HG02840 (cell line): ENCODE data around the gene TAP2.
"Not testable (repeated sequence)": the region's sequence is repeated elsewhere in the genome, so short reads cannot be mapped to it uniquely, and the experiment has no call there.

Source experiments
- ATAC-seq: cut with Tn5 transposase; IDR thresholded peaks from one replicate; pipeline ENCODE4 v1.9.1; 2021; ENCODE audit warnings: mild to moderate bottlenecking, moderate library complexity, moderate number of reproducible peaks; ENCODE audit not compliant: unreplicated experiment, low FRiP score

The TAP2 gene

DNA sequence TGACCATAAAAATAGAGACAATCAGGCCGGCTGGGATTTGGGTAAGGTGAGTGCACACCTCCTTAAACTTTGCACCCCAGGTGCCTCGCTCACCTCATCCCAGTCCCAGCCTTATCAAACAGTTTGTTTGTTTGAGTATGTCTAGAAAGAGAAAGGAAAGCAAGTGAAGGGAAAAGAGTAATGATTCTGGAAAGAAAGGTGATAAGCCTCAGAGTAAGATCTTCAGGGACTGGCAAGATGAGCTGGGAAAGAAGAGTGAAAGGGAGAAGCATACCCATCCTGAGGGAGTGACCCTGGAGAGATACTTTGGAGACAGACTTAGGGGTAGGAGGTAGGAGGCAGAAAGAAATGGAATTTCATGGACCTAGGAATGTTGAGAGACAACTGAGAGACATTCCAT, 1.7 kb downstream of the TAP2 start:
- no peak for ATAC-seq

DNA sequence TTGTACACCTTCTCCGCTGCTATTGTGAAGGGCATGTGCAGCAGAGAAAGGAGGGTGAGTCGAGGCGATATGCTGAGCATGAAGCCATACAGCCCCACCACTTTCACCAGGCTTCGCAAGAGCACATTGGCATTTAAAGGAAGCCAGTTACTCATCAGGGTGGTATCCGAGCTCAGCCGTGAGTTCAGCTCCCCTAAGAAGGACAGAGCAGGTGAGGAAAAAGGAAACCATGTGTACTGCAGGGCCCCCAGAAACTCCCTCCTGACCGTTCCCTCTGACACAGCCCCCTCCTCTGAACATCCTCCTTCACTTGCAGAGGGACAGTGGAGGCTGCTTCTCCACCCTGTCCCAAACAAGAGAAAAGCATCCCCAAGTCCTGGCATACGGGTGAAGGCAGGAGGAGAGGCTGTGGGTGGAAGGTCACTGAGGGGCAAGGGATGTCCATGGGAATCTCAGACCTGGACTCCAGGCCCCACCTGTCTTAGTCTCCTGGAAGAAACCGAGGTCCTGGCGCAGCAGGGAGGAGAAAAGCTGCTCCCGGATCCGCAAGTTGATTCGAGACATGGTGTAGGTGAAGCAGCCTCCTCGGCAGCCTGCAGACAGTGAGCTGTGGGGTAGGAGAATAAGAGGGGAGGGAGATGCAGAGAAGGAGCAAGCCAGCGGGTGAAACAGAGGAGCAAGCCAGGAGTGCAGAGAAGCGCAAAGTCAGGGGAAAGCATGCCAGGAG, 3.2 kb downstream of the TAP2 start:
- no peak for ATAC-seq

- no peak for ATAC-seq
Observed at GRCh38 chr6:32833664-32834063, 4.9 kb downstream of the TAP2 start.

DNA sequence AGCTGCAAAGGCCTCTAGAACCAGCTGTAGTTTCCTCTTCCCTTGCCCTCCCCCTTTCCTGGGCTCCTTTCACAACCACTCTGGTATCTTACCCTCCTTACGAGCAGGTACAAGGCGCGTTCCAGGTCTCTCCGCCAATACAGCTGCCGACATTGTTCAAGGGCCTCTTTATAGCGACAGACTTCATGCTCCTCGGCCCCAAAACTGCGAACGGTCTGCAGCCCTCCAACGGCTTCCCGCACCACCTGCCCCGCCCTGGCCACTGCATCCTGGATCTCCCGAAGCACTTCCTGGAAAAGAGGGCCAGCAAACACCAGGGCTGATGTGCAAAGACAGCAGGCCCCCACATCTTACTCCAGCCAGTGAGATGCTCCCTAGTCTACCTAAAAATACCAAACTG, 6.0 kb downstream of the TAP2 start:
- no peak for ATAC-seq

DNA sequence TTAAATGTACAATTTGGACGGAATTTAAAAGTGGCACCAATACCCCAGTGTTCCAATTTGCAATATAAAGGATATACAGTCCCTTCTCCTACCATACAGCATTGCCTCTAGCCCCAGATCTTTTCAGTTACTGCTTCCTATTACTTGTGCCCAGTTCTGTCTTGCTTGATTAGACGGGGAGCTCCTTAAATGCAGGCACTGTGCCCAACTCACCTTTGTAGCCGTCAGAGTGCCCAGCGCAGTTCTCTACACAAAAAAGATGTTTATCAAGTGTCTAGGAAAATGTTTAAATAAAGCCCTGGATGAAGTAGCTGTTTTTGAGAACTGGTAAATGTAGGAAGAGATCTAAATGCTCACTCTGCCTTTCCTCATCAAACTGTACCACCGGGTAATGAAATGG, 7.6 kb downstream of the TAP2 start:
- no peak for ATAC-seq

DNA sequence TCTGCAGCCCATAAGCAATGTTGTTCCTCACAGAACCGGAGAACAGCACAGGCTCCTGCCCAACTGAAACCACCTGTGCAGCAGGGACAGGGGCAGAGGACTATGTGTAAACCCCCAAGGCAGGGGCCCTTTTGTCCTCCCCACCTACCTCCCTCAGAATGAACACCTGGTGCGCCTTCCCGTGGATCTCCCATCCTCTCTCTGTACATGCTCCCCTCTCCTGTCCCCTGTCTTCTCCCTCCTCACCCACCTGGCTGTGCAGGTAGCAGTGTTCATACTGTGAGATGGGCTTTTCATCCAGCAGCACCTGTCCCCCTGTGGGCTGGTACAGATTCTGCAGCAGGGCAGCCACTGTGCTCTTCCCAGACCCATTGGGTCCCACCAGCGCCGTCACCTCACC, 8.5 kb downstream of the TAP2 start:
- no peak for ATAC-seq

DNA sequence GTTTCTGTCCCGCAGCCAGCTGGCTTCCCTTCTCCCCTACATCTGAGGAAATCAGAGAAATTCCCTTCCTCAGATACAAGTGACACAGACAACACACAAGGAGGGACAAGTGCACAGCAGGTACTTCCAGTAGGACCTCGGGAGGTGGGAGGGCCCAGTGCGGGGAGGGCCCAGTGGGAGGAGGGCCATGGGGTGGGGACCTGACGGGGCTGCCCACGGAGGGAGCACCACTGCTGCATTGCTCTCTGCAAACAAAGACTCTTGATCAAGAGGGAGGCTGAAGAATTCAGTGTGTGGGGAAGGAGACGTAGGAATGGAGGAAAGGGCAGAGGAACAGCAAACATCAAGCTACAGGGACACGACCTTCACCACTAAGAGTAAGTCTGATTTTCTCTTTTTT, 9.0 kb downstream of the TAP2 start:
- no peak for ATAC-seq

DNA sequence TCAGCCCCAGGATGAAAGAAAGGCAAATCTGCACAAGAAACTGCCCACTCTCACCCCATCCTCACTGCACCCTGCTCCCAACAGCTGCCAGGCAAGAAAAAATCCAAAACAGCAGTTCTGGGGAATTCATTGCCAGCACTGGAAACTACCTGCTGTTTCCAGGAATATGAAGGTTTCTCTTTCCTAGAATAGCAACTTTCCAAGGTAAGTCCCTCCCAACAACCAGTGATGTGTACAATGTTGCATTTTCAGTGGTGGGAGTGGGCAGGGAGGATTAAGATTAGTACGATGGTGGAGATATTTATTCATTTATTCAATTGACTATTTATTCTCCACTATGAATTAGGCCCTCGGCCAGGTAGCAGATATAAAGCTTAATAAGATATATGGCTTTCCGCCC, 11.5 kb downstream of the TAP2 start:
- ATAC-seq = no peak

- ATAC-seq = no peak
Observed at GRCh38 chr6:32825966-32826365, 12.6 kb downstream of the TAP2 start.

GRCh38 chr6:32819729-32820128, 18.8 kb downstream of the TAP2 start:
- ATAC-seq = no peak

DNA sequence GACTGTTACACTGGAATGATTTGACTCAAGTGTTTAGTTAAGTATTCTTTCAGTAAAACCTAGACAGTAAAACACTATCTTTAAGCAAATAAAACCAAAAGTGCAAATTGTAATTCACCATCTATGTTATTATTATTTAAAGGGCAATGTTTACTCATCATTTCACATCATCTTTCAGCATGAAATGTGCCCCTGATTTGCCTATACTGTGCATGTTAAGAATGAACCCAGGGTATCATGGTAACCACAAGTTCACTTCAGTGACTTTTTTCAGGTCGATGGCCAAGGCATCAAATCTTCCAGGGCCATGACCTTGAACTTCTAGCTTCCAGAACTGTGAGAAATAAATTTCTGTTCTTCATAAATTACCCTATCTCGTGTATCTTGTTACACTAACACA, 19.7 kb downstream of the TAP2 start:
- no peak for ATAC-seq

DNA sequence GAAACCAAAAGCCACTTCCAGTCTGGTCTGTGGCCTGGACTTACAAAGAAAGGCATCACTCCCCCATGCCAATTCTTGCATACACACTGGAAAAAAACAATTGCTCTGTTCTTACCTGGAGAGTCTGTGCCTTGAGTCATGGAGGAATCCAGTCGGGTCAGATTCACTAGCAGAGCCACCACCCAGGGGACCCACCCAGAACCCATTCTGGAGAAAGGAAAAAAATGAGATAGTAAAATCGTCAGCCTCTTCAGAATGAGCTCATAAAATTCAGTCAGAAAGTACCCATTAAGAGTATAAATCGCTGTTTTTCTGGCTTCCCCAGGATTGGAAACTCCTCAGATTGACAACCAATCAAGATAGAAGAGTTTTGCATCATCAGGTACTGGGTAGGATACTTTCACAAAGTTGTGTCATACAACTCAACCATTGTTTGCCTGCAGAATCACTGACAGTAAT, 21.8 kb downstream of the TAP2 start, which contains the start of gene HLA-DOB:
Gene HLA-DOB, minus strand, starts transcription at position 257 of the 459 bp plus-strand sequence. Its CDS starts 51 bp downstream, at position 206.
- peak; percentile 42 for ATAC-seq

GRCh38 chr6:32815996-32816395, 22.5 kb downstream of the TAP2 start:
- peak; percentile 46 for ATAC-seq

- no peak for ATAC-seq
Observed at GRCh38 chr6:32815115-32815514, 23.4 kb downstream of the TAP2 start.

DNA sequence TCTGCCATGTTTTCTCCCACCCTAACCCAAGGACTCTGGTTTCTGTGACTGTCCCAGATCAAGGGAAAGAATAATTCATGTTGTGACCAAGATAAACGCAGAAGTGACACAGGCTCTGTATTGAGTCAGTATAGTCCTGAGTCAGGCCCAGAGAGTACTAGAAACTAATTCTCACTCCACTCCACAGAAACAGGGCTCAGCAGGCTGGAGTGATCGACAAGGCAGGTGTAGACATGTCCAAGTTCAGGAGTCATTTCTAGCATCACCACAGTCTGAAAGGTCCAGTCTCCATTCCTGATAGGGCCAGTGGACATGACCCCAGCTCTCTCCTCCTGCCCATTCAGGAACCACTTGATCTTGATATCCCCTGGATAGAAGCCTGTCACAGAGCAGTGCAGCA, 24.4 kb downstream of the TAP2 start:
- ATAC-seq = no peak

DNA sequence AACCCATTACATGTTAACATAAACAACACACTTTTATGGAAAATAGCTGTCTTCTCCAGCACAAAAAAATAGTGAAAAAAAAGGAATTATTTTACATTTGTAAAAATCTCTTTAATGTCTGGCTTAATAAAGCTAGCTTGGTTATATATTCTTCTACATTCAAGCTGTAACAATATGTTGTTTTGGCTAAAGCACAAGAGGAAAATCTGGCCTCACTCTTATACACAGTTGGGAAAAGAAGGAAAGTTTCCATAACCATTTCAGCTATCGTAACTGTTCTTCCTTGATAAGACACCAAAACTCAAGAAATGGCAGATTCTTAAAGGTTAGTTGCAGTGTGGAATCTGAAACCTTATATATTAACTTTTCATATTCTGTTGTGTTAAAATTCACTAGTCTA, 29.4 kb downstream of the TAP2 start:
- no peak for ATAC-seq

DNA sequence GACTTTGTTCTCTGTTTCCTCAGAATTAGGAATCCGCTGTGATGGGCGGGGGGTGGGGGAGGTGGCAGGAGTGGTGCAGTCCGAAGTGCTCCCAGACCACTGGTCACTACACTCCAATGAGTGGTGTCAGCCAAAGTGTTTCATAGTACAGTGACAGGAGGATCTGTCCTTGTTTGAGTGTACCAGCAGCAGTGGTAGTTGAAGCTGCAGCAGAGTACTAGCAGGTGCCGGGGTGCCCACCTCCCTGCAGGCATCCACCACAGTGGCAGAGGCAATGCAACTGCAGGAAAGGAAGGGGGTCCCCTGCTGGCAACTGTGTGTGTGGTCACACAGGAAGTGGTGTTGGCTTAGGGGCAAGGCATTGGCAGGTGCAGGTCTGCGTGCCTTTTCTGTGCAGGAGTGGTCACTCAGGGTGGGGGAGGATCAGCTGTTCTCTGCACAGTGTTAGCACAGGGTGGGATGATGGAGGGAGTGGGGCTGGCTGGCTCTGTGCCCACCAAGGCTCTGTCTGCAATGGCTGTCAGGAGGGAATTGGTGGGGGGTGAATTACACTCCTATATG, 31.4 kb downstream of the TAP2 start:
- no peak for ATAC-seq

- ATAC-seq = not testable (repeated sequence)
Observed at GRCh38 chr6:32805404-32805803, 33.1 kb downstream of the TAP2 start.

- no peak for ATAC-seq
Observed at GRCh38 chr6:32803416-32803815, 35.1 kb downstream of the TAP2 start.

GRCh38 chr6:32799740-32800139, 38.8 kb downstream of the TAP2 start:
- no peak for ATAC-seq

DNA sequence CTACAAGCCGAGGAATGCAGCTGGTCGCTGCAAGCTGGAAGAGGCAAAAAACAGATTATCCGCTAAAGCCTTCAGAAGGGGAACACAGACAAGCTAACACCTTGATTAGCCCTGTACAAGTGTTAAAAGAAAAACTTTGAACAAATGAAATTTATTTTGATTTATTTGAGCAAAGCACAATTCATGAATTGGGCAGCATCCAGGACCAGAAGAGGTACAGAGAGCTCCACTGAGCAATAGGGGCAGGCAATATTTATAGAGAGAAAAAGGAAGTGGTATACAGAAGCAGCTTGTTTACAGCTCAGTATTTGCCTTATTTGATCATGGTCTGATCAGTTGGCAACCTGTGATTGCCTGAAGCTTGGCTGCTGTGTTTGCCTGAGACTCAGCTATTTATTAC, 39.4 kb downstream of the TAP2 start:
- ATAC-seq = no peak
